M059J (cell line): Measurements from ENCODE around the gene WDR35. TPM values are rescaled to one million over a fixed set of nuclear protein-coding genes. Genes with fewer than 3 reads are reported as not detected.

Experiments used
- DNase-seq: peaks from one replicate; pipeline ENCODE4 v3.0.0-alpha.2; 2012; ENCODE audit warnings: low read depth
- total RNA-seq: library from RNA; depleted of rRNA; stranded (reverse); fragments of >200 nt; shearing (Covaris generic); gene quantifications from 2 replicates; pipeline ENCODE4 v1.2.3, GENCODE V29; 2014; rRNA removed

The WDR35 gene
- total RNA-seq = 4.0 and 4.7 TPM in 2 replicates

- DNase-seq = peak; percentile 90
Observed at GRCh38 chr2:19989667-19990415, at the start of gene WDR35. Gene WDR35 (minus strand): TSS chr2:19990105. CDS start chr2:19990015, 90 bp downstream.

- no peak for DNase-seq
Observed at GRCh38 chr2:20037660-20038059, 47.8 kb upstream of the WDR35 start.

DNA sequence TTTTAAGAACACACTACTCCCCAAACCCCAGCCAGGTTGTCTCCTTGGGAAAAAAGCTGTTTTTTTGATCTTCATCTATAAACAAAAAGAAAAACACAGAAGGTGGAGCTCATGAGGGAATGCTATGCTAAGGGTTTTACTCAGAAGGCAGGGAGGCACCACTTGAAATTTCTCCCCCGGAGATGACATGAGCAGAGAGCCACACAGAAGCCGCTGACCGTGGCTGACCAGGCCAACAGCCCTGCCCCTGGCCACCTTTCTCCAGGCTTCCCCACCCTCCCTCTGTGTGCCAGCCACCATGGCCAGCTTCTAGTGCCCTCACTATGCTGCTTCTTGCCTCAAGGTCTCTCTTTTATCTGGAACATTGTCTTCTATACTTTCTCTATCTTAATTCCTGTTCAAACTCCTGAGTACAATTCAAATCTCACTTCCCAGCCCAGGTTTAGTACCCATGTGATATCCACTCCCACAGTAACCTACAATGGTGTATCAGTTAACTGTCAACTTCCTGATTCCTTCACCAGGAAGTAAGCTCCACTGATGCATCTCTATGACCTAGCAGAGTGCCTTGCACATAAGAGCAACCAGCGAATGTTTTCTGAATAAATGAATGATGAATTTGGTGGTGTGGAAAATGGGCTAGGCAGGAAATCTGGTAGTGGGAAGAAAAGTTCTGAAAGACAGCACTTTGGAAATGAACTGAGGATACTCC is 46.2 kb upstream of the WDR35 start:
- no peak for DNase-seq

- DNase-seq = no peak
Observed at GRCh38 chr2:20034821-20035220, 44.9 kb upstream of the WDR35 start.

GRCh38 chr2:20034218-20034617 is 44.3 kb upstream of the WDR35 start:
- no peak for DNase-seq

DNA sequence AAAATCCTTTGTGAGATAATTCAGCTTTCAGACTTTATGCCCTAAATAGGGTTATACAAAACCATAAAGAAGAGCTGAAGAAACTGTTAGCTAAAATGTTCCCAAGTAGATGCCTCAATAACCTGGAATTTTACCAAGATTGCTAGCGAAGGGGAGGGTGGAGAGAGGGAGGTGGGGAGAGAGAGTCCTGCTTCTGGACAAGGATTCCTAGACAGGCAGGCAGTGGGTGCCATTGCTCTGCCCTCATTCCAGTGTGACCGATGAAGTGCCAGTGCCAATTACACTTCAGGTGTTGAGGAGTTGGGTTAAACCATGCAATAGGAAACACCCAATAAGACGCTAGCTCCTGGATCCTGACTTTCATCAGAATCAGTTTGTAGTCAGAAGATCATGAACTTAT is 43.4 kb upstream of the WDR35 start:
- DNase-seq = no peak

DNA sequence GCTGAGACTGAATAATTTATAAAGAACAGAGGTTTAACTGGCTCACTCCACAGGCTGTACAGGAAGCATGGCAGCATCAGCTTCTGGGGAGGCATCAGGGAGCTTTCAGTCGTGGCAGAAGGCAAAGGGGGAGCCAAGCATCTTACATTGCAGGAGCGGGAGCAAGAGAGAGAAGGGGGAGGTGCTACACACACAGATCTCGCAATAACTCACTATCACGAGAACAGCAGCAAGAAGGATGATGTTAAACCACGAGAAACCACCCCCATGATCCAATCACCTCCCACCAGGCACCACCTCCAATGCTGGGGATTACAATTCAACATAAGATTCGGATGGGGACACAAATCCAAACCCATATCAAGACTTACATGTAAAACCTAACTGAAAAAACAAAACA is 40.3 kb upstream of the WDR35 start:
- no peak for DNase-seq

GRCh38 chr2:20027705-20028434 is 38.0 kb upstream of the WDR35 start:
- DNase-seq = peak; percentile 71

DNA sequence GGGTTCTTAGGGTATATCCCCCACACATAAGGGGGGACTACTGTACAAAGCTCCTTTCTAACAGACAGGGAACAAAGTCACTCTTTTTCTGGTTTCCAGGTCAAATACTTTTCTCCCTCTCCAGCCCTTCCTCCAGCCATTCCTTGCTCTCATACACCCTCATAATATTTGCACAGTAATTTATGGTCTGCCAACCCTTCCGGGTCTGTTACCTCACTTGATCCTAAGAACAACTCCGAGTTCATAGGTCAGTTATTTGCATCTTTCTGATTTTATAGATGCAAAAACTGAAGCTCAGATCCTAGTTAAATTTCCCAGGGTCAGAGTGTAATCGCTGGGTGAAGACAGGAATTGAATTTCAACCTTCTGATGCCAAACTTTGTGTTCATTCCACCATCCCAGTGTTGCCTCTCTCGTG is 37.4 kb upstream of the WDR35 start:
- DNase-seq = peak; percentile 46

DNA sequence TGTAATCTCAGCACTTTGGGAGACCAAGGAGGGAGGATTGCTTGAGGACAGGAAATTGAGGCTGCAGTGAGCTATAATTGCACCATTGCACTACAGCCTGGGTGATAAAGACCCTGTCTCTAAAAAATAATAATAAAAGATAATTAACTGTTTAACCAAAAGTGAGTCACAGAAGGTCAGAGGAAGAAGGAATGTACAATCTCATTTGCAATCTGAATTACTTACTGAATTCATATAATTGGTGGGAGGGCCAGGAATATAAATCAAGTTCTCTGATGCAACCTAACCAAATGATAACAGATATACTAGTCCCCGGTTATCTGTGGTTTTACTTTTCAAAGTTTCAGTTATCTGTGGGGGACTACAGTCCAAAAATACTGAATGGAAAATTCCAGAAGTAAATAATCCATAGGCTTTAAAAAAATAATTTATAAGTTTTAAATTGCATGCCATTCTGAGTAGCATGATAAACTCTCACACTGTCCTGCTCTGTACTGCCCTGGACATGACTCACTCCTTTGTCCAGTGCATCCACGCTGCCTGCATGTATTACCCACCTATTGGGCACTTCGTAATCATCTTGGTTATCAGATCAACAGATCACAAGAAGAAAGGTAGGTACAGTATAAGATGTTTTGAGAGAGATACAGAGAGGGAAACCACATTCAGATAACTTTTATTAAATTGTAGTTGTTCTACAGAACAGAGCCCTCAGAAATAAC is 35.3 kb upstream of the WDR35 start:
- DNase-seq = peak; percentile 78

- no peak for DNase-seq
Observed at GRCh38 chr2:20023688-20024087, 33.8 kb upstream of the WDR35 start.

- DNase-seq = no peak
Observed at GRCh38 chr2:20021405-20022009, 31.6 kb upstream of the WDR35 start.

DNA sequence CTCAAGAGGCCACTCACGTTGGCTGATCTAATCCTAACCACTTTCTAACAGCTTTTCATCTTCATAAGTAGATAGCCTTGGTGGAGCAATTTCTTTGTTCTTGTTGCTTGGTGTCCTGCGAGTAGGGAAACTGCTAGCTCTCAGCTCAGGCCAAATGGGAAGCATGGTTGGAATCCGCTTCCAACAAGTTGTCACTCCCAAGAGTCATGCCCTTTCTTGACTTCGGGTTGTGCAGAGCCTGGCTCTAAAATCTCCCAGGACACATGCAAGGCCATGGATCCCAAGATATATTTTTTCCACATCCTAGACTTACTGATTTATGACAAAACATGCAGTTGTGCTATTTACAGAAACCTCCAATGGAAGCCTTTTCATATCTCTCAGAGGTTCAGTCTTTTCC is 29.8 kb upstream of the WDR35 start:
- no peak for DNase-seq

DNA sequence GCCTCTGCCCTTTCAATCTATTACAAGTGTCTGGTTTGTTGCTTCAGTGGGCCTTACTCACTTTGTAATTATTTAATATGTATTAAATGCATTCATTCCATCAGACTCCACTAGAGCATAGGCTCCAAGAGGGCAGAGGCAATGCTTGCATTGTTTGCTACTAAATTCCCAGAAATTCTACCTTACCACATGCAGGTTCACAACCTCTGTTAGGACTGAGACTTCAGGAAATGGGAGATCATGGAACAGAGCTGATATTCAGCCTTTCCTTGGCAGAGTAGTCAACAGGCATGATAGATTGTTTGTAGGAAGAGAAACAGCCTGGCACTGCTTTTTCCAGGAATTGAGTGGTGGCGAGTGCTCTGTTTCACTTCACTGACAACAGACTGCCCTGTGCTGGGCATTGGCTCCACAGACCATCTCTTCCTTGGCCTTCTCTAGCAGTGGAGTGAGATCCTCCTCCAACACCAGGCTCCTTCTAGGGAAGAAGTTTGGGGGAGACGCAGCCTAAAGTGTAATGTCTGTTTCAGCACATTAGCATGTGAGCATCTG is 28.8 kb upstream of the WDR35 start:
- DNase-seq = no peak

- DNase-seq = no peak
Observed at GRCh38 chr2:20016346-20016745, 26.4 kb upstream of the WDR35 start.

DNA sequence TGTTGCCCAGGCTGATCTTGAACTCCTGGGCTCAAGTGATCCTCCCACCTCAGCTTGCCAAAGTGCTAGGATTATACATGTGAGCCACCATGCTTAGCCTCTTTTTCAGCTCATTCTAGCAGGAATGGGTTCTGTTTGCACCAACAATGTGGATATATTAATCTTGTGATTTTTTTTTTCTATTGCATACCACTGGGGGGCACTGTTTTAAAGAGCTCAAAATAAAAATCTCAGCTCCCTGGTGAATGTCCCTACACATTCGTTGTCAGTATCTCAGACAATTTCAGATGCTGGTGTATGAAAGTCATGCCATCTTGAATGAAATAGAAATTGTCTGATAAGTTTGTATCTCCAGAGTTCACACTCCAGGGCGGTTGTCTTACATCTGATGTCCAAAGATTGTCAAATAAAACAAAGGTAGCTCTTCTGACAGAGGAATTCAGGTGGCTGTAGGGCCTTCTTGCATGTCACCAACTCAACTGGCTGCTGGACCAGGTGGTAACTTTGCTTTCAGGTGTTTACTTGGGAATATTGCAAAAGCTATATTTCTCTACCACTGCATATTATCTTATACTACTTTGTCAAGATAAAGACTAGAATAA is 25.7 kb upstream of the WDR35 start:
- DNase-seq = peak; percentile 57

DNA sequence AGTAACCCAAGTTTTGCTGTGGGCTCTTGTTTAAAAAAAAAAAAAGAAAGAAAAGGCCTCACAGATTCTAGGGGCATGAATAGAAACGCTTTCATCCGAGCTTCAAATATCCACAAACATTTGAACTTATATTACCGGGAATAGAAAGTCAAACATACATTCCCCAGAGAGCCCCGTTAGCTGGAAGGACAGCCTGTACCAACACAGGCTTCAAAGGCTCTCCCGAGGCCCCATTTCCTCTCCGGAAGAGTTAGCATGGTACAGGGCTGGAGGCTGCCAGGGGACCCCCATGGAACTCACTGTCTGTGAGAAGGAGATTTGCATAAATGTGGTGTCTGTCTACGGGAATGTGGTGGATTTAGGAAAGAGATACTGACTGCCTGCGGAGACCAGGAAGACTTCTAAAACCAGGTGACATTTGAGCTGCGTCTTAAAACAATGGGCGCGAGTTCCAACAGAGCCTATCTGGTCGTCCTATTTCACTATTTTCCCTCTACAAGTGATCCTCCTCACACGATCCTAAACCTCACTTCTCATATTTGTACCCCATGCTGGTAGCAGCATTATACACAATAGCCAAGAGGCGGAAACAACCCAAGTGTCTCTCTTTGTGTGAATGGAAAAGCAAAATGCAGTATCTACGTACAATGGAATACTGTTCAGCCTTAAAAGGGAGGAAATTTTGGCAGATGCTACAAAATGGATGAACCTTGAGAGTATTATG is 23.4 kb upstream of the WDR35 start:
- DNase-seq = no peak

DNA sequence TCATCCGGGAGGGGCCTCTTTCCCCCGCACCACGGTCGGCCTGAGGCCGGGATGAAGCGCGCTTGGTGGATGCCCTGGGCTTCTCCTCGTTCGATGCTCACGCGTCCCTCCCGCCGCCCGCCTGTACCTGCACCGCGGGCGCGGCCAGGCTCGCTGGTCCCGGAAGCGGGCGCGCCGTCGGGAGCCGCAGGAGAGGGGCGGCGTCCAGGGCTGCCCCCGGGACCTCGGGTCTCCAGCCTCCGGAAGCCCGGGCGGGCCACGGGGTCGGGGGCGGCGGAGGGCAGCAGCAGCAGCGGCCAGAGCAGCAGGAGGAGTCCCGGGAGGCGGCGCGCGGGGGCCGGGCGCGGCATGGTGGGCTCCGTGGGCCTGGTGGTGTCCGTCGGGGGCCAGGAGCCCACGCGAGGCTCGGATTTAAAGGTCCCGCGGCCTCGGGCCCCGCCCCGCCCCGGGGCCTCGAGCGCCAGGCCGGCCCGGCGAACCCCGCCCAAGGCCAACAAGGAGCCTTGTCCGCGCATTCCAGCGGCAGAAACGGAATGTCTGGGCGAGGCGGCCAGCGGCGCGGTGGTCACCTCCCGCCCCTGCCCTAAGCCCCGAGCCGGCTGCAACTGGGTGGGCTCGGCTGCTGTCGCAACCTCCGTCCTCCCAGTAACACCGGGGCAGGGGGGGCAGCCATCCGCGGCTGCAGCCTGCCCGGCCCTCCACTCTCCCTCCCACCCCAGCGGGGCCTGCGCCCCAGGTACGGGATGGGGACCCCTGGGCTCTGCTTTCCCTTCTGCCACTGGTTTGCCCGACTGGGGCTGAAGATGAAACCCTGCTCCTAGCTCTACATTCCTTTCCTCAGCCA is 22.6 kb upstream of the WDR35 start, which contains the start of gene MATN3:
Gene MATN3 (minus strand): TSS at position 387 of the 844 bp plus-strand sequence. CDS start 37 bp downstream, at position 350.
- peak; percentile 35 for DNase-seq

- no peak for DNase-seq
Observed at GRCh38 chr2:20012032-20012281, 22.1 kb upstream of the WDR35 start.
